NCI-H2029 (cell line): ENCODE measurements around the gene GLP2R.
"Not testable (repeated sequence)": the region's sequence is repeated elsewhere in the genome, so short reads cannot be mapped to it uniquely, and the experiment has no call there.

Experiments
- DNase-seq: peaks from one replicate; lab custom pipeline; 2025; lab: John Stamatoyannopoulos, UW

Gene GLP2R

GRCh38 chr17:9899280-9900043 lies 73.7 kb downstream of the GLP2R start:
- no peak for DNase-seq

GRCh38 chr17:9900044-9900594 lies 74.4 kb downstream of the GLP2R start:
- DNase-seq = no peak

- DNase-seq = no peak
These were observed 75.1 kb downstream of the GLP2R start for GRCh38 chr17:9900784-9901183.

GRCh38 chr17:9902120-9902519 lies 76.4 kb downstream of the GLP2R start:
- no peak for DNase-seq

- no peak for DNase-seq
These were observed 78.8 kb downstream of the GLP2R start for GRCh38 chr17:9904277-9905077.

- DNase-seq = no peak
These were observed 79.3 kb downstream of the GLP2R start, which contains the start of gene RCVRN for GRCh38 chr17:9905078-9905415. Gene RCVRN (minus strand): TSS chr17:9905271. CDS start chr17:9905180, 91 bp downstream.

GRCh38 chr17:9905902-9906301 lies 80.2 kb downstream of the GLP2R start:
- DNase-seq = no peak

GRCh38 chr17:9906616-9907015 lies 80.9 kb downstream of the GLP2R start:
- DNase-seq = no peak

GRCh38 chr17:9907131-9907530 lies 81.4 kb downstream of the GLP2R start:
- DNase-seq = no peak

GRCh38 chr17:9907883-9908648 lies 82.3 kb downstream of the GLP2R start:
- no peak for DNase-seq

GRCh38 chr17:9908649-9909042 lies 82.9 kb downstream of the GLP2R start:
- no peak for DNase-seq

- DNase-seq = no peak
These were observed 85.4 kb downstream of the GLP2R start for GRCh38 chr17:9911089-9911488.

GRCh38 chr17:9912121-9913099 lies 86.7 kb downstream of the GLP2R start:
- no peak for DNase-seq

GRCh38 chr17:9913476-9913875 lies 87.8 kb downstream of the GLP2R start:
- no peak for DNase-seq

GRCh38 chr17:9916108-9916507 lies 90.4 kb downstream of the GLP2R start:
- DNase-seq = no peak

- no peak for DNase-seq
These were observed 91.4 kb downstream of the GLP2R start for GRCh38 chr17:9917131-9917530.

GRCh38 chr17:9917801-9918200 lies 92.1 kb downstream of the GLP2R start:
- no peak for DNase-seq

GRCh38 chr17:9918352-9918751 lies 92.6 kb downstream of the GLP2R start:
- DNase-seq = no peak

- no peak for DNase-seq
These were observed 93.2 kb downstream of the GLP2R start for GRCh38 chr17:9918804-9919352.

GRCh38 chr17:9921216-9921615 lies 95.5 kb downstream of the GLP2R start:
- not testable (repeated sequence) for DNase-seq
